PC-3 (cell line): ENCODE measurements around the gene PLPP6. TPM values are rescaled to one million over a fixed set of nuclear protein-coding genes. Genes with fewer than 3 reads are reported as not detected.

Source experiments
- ATAC-seq: fragments of 200-7000 bp; cut with Tn5 transposase; 2 replicates; pipeline ENCODE4 v1.9.1; 2020; ENCODE audit warnings: mild to moderate bottlenecking, moderate library complexity
- Bru-seq: library from RNA; stranded (reverse); fragments of 400-500 nt; gene quantifications from one replicate; lab custom pipeline; 2021; lab: Mats Ljungman, UMichigan
- BruChase-seq, 2 experiments: library from RNA; stranded (reverse); fragments of 400-500 nt; gene quantifications; one replicate each; lab custom pipeline; 2021; lab: Mats Ljungman, UMichigan
- BruUV-seq: library from RNA; stranded (reverse); fragments of 400-500 nt; replicated peaks from 2 replicates; lab custom pipeline; 2021; lab: Mats Ljungman, UMichigan
- CTCF ChIA-PET: fragments of 300-600 bp; sonication (Branson Sonifier 250); formaldehyde crosslinking; loops from one replicate; lab custom pipeline; 2022; ENCODE audit warnings: antibody characterized with exemption; lab: Charles Lee
- POLR2A ChIA-PET: fragments of 300-600 bp; sonication (Branson Sonifier 250); formaldehyde crosslinking; loops from one replicate; lab custom pipeline; 2022; ENCODE audit warnings: antibody characterized with exemption; ENCODE audit not compliant: unreplicated experiment; lab: Charles Lee
- DNase-seq: peaks from one replicate; pipeline ENCODE4 v3.0.0-alpha.2; 2015
- H2AFZ ChIP-seq: fragments of 300-600 bp; sonication (generic); 2 replicates; pipeline ENCODE4 v1.6.0; 2016; ENCODE audit warnings: antibody characterized with exemption, low read length
- H3F3A ChIP-seq: fragments of 300-600 bp; sonication (generic); one replicate; pipeline ENCODE4 v1.6.0; 2017; ENCODE audit warnings: antibody characterized with exemption, low read length, control low read depth, mild to moderate bottlenecking; ENCODE audit not compliant: unreplicated experiment
- H3K27ac ChIP-seq: fragments of 300-600 bp; sonication (generic); 2 replicates; pipeline ENCODE4 v1.5.1; 2016; ENCODE audit warnings: mild to moderate bottlenecking, low read length
- H3K27me3 ChIP-seq: fragments of 300-600 bp; sonication (generic); 2 replicates; pipeline ENCODE4 v1.6.1; 2016; ENCODE audit warnings: low read length, mixed read lengths
- H3K36me3 ChIP-seq: fragments of 300-600 bp; sonication (generic); 2 replicates; pipeline ENCODE4 v1.6.1; 2016; ENCODE audit warnings: low read depth, mixed run types, low read length, mixed read lengths
- H3K4me1 ChIP-seq: fragments of 300-600 bp; sonication (generic); 2 replicates; pipeline ENCODE4 v1.5.1; 2016; ENCODE audit warnings: low read length; ENCODE audit not compliant: insufficient read depth
- H3K4me2 ChIP-seq: fragments of 300-600 bp; sonication (generic); 2 replicates; pipeline ENCODE4 v1.6.0; 2016; ENCODE audit warnings: low read length
- H3K4me3 ChIP-seq: fragments of 300-600 bp; sonication (generic); 2 replicates; pipeline ENCODE4 v1.5.1; 2016; ENCODE audit warnings: mild to moderate bottlenecking, low read length, mixed read lengths
- H3K79me2 ChIP-seq: fragments of 300-600 bp; sonication (generic); 2 replicates; pipeline ENCODE4 v1.6.1; 2017; ENCODE audit warnings: low read length, mixed read lengths
- H3K9ac ChIP-seq: fragments of 300-600 bp; sonication (generic); 2 replicates; pipeline ENCODE4 v1.6.0; 2016; ENCODE audit warnings: mild to moderate bottlenecking, low read length
- H3K9me2 ChIP-seq: fragments of 300-600 bp; sonication (generic); replicated peaks from 2 replicates; pipeline ENCODE4 v1.6.1; 2016; ENCODE audit warnings: mixed run types, low read length, mixed read lengths
- H3K9me3 ChIP-seq: fragments of 300-600 bp; sonication (generic); 2 replicates; pipeline ENCODE4 v1.6.1; 2016; ENCODE audit warnings: low read length, mixed read lengths
- H4K20me1 ChIP-seq: fragments of 300-600 bp; sonication (generic); 2 replicates; pipeline ENCODE4 v1.6.1; 2016; ENCODE audit warnings: low read length, mixed read lengths
- CTCF ChIP-seq: fragments of 300-600 bp; sonication (generic); conservative IDR thresholded peaks from 2 replicates; pipeline ENCODE4 v1.5.1; 2017; ENCODE audit warnings: antibody characterized with exemption, low read depth, mild to moderate bottlenecking, low read length
- EZH2 ChIP-seq: fragments of 300-600 bp; sonication (generic); IDR thresholded peaks from one replicate; pipeline ENCODE4 v1.6.1; 2017; ENCODE audit warnings: antibody characterized with exemption, mild to moderate bottlenecking, low read length; ENCODE audit not compliant: unreplicated experiment
- EZH2phosphoT487 ChIP-seq: fragments of 300-600 bp; sonication (generic); IDR thresholded peaks from 2 replicates; pipeline ENCODE4 v1.6.1; 2018; ENCODE audit warnings: mild to moderate bottlenecking, antibody characterized with exemption, low read length, borderline replicate concordance
- intact Hi-C: fragments of 100-400 bp; cut with micrococcal nuclease; formaldehyde crosslinking; loops from 2 replicates; pipeline ENCODE4 v1.9.0; 2023
- long read RNA-seq: library from polyadenylated mRNA; unstranded; transcript quantifications from one replicate; pipeline ENCODE4 v2.0.0, GENCODE V29; 2021; ENCODE audit not compliant: unreplicated experiment
- total RNA-seq: library from RNA; depleted of rRNA; stranded (reverse); fragments of >200 nt; gene quantifications from 2 replicates; pipeline ENCODE4 v1.2.3, GENCODE V29; 2014; rRNA removed

Gene PLPP6
- total RNA-seq = 3.6 and 4.0 TPM in 2 replicates
- Bru-seq, nascent RNA = percentile 79 among the genes with signal in this experiment
- percentile 74 among the genes with signal in this experiment for BruChase-seq, experiment 1, labeled RNA remaining after a 6-hour chase
- BruChase-seq, experiment 2, labeled RNA remaining after a 2-hour chase = percentile 85 among the genes with signal in this experiment
- long read RNA-seq, transcript PLPP6-201 (1 exons, 2,944 nt) = major isoform, 34 of 34 reads
- long read RNA-seq, partial matches to known transcripts = 0 of 34 reads
- long read RNA-seq, other reads (novel, unspliced or antisense) = 0 of 34 reads

- H3K27ac ChIP-seq = peak within 1 kb of the TSS; percentile 48
- intact Hi-C loops = loop anchor here (1.0 to 5.0 kb wide), 3 partner anchors 17 to 170 kb away; partner anchors contain the start of genes AK3, CDC37L1 and SLC1A1
- H4K20me1 ChIP-seq = peaks cover 4% of the 10 kb centered on the region; the same call in 1 of the 2 replicates
- peaks cover 36% of the 10 kb centered on the region for H3K79me2 ChIP-seq
- peaks cover 57% of the 10 kb centered on the region for H3K4me1 ChIP-seq
- no TSS peak for BruUV-seq
- no peaks in the 10 kb centered on the region for H3K9me2 ChIP-seq
- H3K9me3 ChIP-seq = no peaks in the 10 kb centered on the region
- H3K27me3 ChIP-seq = no peaks in the 10 kb centered on the region
- CTCF ChIA-PET = no interaction called here
- no peaks in the 10 kb centered on the region for H3F3A ChIP-seq
- POLR2A ChIA-PET = interaction anchor here (0.6 kb wide), 1 partner anchor 552 kb away, joined by 3 read pairs; no protein-coding TSS in a partner anchor
- H3K4me2 ChIP-seq = peak within 1 kb of the TSS; percentile 91
- no peaks in the 10 kb centered on the region for H3K36me3 ChIP-seq
- H3K4me3 ChIP-seq = peak within 1 kb of the TSS; percentile 92
- DNase-seq = peak; percentile 90
- TF ChIP-seq CTCF (peak; percentile 53), EZH2phosphoT487 (no peak)
- peak within 1 kb of the TSS; percentile 85 for H2AFZ ChIP-seq
- ATAC-seq = peak; percentile 79
- H3K9ac ChIP-seq = peak within 1 kb of the TSS; percentile 87
These were observed at the start of gene PLPP6 for GRCh38 chr9:4662108-4662988. Gene PLPP6, plus strand, starts transcription at chr9:4662294. Its CDS starts 82 bp downstream, at chr9:4662376.

- H3K9me2 ChIP-seq = no peaks in the 10 kb centered on the region
- no peaks in the 10 kb centered on the region for H3K36me3 ChIP-seq
- BruUV-seq = no TSS peak
- ChIA-PET POLR2A (no interaction called here), CTCF (interaction anchor here (1.4 kb wide), 1 partner anchor 10 kb away, joined by 3 read pairs; no protein-coding TSS in a partner anchor)
- 0 out of 2 replicates have a peak, but pooled peaks have one; percentile 20 for ATAC-seq
- no peaks in the 10 kb centered on the region for H3K9me3 ChIP-seq
- peak; percentile 29 for DNase-seq
- no peak overlapping the region for H3K4me3 ChIP-seq
- H3F3A ChIP-seq = no peaks in the 10 kb centered on the region
- no peak overlapping the region for H3K9ac ChIP-seq
- no peak overlapping the region for H3K27ac ChIP-seq
- no peaks in the 10 kb centered on the region for H3K4me1 ChIP-seq
- no peak for TF ChIP-seq CTCF
- no peak for TF ChIP-seq EZH2
- TF ChIP-seq EZH2phosphoT487 = no peak
- no peaks in the 10 kb centered on the region for H3K27me3 ChIP-seq
- H2AFZ ChIP-seq = no peak overlapping the region
- no peak overlapping the region for H3K4me2 ChIP-seq
- intact Hi-C loops = no loop called here
- H4K20me1 ChIP-seq = no peaks in the 10 kb centered on the region
- H3K79me2 ChIP-seq = no peaks in the 10 kb centered on the region
These were observed 47.5 kb upstream of the PLPP6 start for GRCh38 chr9:4614627-4615026.
